Right renal cortex interstitium (tissue), 3 donors: ENCODE data around the gene CSF3R. TPM values are rescaled to one million over a fixed set of nuclear protein-coding genes. Genes with fewer than 3 reads are reported as not detected.

ENCODE experiments used
- DNase-seq, 3 donors: peaks; one replicate each; pipeline ENCODE4 v3.0.0-alpha.2; 2013; ENCODE audit warnings: low read depth in 3 of 3, low spot score in 2 of 3
- polyA plus RNA-seq, 3 donors: library from polyadenylated mRNA; unstranded; fragments of 120-200 nt; gene quantifications; one replicate each; pipeline ENCODE4 v1.2.1, GENCODE V29; 2013; ENCODE audit not compliant: insufficient read length in 3 of 3

The CSF3R gene
- polyA plus RNA-seq, 3 donors = 2.0 to 3.6 (median 3.3) TPM

DNA sequence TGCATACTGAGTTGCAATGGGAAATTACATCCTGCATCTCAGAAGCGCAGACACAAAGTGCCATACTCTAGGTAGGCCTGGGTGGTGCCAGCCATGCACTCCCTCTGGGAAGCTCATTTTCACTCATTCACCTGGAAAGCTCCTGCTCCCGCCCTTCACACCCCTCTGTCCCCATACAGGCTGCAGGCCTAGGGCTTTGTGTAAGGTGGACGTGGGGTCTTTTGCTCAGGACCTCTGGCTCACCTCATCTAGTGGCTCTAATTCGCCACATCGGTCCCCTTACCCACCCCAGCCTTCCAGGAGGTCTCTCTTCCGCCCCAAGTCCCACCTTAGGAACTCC, 19.3 kb downstream of the CSF3R start:
- no peak for DNase-seq

DNA sequence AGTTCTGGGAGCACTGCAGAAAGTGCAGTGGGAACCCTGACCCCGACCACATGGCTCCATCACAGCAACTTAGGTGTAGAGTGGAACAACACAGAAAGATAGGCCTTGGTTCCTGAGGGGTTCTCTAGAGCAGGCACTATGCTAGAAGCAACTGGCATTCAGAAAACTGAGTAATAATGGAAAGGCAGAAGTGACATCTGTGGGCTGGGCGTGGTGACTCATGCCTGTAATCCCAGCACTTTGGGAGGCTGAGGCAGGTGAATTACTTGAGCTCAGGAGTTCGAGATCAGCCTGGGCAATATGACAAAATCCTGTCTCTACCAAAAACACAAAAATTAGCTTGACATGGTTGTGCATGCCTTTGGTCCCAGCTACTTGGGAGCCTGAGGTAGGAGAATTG, 23.8 kb downstream of the CSF3R start:
- DNase-seq = no peak

DNA sequence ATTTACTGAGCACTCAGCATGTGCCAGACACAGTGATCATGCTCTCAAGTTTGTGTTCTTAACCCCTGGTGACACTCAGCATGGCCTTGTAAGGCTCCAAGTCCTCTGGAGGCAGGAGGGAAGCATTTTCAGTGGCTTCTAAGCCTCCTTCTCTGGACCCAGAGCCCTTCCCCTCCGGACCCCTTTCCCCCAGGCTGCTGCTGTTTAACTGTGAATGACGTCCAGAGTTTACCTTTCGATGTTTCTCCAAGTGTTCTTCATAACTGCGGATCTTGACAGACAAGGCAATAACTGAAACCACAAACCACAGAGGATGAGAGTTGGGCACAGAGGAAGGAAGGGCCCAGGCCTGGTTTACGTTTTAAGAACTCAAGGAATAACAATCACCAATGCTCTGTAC, 25.0 kb downstream of the CSF3R start:
- no peak for DNase-seq

DNA sequence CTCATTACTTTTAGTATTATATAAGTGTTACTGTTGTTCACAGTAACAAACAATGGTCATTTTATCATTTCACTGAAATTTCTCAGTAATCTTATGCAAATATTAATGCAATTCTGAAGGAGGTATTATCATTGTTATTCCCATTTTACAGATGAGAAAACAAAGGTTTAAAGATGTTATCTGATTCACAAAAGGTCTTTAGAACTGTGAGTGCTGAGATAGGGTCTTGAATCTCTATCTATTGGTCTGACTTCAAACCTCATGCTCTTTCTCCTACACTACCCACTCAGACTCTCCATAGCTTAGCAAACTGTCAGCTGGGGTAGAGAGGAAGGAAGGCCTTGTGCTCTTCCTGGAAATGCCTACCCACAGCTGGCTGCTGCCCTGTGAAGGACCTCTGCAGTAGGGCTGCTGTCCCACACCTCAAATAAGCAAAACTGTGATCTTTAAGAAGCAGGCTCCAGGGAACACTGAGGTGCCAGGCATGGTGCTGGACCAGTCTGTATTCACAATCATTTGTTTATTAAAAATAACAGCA, 26.3 kb downstream of the CSF3R start:
- no peak for DNase-seq

DNA sequence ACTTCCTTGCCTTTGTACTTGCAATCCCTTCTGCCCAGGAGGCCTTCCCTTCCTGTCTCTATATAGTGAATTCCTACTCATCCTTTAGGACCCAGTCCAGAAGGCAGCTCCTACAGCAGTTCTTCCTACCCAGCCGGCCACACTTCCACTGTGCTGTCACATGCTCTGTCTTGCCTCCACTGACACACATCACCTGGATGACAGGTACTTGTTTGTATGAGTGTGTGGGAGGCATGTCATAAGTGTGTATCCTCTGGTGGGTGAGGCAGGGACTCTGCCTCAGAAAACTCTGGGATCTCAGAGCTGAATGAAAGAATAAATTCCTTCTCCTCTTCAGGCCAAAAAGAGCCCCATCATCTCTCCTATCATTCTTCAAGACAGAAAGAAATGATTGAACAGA, 27.3 kb downstream of the CSF3R start:
- no peak for DNase-seq

DNA sequence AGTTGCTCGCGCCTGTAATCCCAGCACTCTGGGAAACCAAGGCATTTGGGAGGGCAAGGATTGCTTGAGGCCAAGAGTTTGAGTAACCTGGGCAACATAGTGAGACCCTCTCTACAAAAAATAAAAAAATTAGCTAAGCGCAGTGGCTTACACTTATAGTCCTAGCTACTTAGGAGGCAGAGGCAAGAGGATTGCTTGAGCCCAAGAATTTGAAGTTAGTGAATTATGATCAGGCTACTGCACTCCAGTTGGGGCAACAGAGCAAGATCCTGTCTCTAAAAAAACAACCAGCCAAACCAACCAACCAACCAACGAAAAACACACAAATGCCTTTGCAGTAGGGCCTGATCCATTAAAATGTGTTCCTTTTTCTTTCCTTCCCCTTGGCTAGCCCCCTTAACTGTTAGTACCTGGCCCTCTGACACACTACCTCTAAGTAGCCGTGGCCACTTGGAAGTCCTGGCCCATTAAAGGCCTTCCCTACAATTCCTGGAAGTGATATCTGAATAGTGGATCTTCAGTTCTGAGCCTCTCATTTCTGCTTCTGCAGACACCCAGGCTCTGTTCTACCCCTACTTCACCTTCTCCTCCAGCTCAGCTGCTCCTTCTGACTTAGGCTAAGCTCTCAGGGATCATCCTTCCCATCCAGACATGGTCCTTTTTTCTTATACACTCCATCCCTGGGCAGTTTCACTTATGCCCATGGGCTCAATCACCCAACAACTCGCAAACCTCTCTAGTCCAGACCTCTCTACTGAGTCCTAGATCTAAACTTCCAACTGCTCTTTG, 28.9 kb downstream of the CSF3R start:
- DNase-seq = no peak

DNA sequence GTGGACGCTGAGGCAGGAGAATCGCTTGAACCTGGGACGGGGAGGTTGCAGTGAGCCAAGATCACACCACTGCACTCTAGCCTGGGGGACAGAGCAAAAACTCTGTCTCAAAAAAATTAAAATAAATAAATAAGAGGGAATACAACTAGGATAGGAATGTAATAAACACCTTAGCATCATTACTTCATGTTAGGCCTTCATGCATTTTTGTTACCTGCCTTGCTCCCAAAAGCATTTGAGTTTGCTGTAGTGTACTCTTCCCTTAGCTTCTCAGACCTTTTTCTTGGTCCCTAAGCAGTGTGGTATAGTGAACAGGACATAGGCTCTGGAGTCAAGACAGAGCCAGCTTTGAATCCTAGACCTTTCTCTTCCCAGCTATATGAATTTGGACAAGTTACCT, 29.7 kb downstream of the CSF3R start:
- DNase-seq = no peak

DNA sequence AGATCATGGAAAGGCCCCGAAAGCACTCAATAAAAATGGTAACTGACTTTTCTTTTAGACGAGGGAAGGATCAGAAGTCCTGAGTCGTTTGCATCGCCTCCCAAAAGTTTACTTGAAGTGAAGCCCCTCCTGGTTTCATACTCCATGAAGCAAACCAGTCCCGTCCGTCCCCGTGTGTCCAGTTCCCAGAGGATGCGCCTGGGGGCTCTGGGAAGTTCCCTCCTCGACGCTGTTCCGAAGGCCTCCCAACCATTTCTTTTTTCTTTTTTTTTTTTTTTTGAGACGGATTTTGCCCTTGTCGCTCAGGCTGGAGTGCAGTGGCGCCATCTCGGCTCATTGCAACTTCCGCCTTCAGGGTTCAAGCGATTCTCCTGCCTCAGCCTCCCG, 31.8 kb downstream of the CSF3R start:
- no peak for DNase-seq

DNA sequence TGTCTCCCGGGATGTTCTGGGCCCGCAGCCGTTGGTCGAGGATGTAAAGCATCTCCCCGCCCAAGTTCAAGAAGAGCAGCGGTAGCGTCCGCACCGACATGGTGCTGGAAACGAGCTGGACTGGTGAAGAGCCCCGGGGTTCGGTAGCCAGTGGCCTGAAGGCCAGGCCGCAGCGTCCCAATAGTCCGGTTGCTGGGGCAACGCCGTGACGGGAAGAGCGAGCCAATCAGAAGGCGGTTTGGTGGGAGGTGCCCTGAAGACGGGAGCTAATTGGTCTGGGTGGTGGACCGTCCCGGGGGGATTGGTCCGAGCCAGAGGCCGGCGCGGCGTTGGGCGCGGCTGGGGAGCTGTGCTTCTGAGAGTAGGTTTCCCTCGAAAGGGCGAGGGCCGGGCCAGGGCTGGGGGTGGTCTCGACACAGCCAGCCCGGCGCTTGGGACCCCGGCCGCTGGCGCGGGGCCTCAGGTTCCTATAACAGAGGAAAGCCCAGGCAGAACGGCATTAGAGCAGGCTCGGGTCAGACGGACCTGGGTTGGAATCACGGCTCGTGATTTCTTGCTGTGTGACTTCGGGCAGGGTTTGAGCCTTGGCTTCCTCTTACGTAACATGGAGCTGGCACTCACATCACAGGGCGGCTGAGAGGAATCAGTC, 32.3 kb downstream of the CSF3R start, which contains the start of gene OSCP1:
Gene OSCP1, minus strand, starts transcription at position 182 of the 649 bp plus-strand sequence. Its CDS starts 82 bp downstream, at position 100.
- peak; percentile 90 to 95 (median 94) for DNase-seq

DNA sequence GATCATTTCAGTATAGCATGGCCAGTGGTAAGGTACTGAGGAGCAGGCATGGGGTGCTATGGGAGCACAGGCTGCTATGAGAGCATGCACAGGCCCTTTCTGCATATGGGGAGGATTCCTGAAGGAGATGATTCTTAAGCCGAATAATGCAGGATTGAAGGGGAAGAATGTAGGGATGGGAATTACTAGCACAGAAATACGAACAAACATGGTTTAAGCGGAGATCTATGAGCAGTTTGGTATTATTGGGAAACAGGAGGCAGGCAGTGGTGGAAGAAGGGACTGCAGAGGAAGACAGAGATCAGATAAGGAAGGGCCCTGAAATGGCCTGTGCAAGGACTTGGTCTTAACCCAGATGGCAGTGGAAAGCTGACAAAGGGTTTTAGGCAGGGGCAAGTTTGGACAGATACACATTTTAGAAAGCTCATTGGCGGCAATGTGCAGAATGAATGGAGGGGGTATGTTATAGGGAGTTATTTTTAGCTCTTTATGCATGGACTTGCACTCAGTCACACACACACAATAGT, 34.1 kb downstream of the CSF3R start:
- DNase-seq = no peak

DNA sequence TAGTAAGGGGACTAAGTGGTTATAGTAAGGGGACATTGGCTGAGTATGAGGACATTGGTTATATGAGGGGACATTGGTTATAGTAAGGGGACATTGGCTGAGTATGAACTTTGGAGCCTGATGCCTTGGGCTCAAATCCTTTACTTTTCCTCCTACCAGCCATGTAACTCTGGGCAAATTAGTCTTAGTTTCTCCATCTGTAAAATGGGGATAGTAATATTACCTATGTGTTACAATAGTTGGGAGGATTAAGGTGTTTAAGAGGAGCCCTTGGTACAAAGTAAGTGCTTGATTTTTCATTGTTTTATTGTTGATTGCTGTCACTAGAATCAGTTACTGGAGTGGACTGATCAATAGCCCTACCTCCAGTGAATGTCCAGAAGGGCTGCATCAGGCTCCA, 35.3 kb downstream of the CSF3R start:
- DNase-seq = no peak

DNA sequence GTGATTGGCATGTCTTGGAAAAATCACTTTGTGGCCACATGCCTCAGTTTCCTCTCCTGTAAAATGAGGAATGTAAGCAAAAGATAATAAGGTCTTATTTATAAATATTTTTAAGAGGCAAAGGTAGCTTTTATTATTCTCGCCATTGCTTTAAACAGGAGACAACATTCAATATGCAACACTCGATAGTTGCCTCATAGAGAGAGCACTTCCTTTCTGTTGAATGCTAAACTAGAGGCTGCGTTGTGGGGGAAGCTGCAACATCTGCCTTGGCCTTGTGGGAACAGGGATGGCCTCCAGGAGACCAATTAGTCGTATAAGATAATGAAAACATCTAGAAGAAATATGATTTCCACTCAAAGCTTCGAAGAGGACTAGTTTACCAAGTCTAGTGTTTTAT, 36.0 kb downstream of the CSF3R start:
- DNase-seq = no peak

DNA sequence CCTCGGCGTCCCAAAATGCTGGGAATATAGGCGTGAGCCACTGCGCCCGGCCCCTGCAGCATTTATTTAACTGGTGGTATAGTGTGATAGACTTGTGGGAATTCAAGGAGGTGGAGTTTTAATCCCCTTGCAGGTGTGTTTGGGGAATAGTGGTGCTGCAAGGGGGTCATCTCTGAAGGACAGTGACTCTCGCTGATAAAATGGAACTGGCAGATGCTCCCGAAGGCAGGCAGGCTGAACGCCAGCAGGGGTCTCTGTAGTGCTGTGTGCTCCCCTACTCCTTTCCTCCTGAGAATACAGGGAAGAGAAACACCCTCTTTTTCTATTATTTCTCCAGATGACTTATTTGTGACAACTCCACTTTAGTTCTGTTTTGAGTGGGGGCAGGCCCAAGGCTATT, 36.4 kb downstream of the CSF3R start:
- no peak for DNase-seq

DNA sequence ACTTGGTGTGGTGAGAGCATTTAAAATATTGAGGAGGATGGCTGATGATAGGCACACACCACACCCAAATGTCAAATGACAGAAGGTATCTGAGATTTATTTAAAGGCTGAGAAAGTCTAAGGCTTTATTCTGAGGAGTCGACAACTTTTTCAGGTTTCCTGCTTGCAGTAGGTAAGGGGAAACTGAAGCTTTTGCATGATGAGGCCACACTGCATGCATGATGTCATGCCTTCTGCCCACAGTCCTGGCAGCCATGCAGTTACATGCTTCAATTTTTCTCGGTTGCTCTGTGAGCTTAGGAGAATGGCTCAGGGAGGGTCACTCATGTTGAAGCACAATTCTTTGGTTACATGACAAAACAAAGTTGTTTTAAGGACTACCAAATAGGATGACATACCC, 39.4 kb downstream of the CSF3R start:
- DNase-seq = no peak

DNA sequence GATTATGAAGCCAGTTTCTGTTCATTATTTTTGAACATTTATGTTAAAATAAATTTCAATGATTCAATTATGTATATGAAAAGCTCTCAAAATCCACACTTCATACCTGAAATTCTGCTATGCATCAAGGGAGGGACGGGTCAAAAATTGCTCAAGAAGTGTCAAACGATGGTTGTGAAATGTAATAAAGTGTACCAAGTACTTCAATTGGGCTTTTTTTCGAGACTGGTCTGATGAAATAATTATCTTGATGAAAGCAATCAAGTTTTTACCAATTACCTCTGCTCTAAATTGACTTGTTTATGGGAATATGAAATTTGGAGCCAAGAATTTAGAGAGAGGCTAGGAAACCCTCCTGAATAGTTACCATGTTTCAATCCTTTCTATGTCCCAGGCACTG, 40.4 kb downstream of the CSF3R start:
- DNase-seq = no peak

DNA sequence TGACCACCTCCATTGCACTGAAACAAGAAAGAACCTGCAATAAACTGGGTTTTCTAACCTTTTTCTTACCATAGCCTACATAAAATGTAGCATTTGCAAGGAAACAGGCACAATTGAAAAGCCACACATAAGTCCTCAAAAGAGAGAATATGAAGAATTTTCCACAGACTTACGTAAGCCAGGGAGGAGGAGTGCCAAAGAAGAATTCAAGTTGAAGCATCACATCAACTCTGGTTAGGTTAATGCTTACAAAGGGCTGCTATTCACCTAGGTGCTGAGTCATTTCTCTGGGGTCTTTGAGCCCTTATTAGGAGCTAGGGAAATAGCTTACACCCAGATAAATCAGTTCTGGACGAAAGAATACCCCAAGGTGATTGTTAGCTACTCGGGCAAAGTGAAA, 42.1 kb downstream of the CSF3R start:
- DNase-seq = no peak

DNA sequence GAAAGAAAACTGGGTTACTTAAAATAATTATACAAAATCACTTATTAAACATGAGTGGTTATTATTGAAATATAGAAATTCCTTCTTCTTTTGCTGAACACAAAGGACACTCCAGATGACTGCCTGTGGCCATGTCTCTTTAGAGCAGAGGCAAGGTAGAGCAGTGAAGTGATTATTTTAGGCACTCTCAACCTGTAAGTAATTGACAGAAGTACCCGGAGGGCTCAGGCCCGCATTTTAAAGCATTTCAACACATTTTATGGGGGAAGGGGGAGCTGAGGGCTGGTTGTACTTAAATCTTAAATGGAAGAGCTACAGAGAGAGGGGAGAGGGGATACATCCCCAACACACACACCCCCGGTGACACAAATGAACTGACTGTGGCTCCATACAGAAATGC, 42.7 kb downstream of the CSF3R start:
- DNase-seq = no peak

DNA sequence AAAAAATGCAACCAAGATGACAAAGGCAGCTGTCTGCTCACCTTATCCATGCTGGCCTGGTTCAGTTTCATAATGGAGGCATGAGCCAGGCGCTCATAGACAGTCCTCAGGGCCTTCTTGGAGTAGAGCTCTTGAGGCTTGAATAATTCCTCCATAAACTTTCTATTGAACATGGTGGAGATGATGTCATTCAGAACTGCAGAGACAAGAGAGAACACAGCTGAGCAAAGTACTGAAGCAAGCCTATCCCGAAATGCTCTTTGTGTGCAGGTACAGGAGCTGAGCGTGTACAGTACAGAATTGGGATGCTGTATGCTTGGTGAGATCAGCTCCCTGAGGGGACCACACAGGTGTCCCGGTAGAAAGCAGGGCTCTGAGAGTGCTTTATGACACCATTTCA, 44.0 kb downstream of the CSF3R start:
- no peak for DNase-seq

DNA sequence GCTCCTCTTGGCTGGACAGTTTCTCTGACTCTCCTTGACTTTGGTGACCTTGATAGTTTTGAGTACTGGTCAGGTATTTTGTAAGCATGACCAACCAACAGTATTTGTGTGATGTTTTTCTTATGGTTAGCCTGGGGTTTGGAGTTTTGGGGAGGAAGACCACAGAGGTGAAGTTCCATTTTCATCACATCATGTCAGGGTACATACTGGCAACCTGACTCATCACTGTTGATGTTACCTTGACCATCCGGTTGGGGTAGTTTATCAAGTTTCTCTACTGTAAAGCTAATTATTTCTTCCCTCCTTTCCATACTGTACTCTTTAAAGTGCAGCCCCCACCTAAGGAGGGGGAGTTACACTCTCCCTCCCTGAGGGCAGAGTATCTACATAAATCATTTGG, 45.9 kb downstream of the CSF3R start:
- DNase-seq = no peak

DNA sequence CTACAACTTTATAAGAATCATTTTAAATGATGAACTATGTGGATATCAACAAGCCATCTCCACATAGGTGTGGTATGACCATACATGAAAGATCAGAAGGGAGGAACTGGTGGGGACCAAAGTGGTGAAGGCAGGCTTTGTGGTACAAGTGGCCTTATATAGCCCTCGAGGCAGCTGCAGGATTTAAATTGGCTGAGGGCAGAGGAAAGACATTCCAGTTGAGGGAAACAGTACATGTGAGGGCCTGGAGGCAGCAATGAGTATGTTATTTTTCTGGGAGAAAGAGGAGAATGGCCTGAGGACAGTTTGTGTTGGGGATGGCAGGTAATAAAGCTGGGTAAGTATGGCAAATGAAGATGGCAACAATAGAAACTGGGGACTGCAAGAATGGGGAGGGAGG, 49.6 kb downstream of the CSF3R start:
- no peak for DNase-seq

DNA sequence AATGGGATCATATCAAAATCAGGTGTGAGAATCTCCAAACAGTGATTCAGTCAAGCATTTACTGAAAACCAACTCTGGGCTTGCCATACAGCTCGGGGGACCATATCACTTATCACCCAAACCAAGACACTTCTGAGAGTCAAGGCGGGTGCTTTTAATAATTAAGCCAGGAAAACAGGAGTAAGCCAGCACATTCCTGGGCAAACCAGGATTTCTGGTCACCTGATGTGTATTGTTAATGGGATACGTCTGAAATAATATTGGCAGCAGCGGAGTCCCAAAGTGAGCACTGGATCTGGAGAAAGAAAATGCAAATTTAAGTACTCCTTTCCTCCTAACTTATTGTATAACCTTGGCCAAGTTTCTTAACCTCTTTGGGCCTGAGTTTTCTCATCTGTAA, 50.1 kb downstream of the CSF3R start:
- no peak for DNase-seq

DNA sequence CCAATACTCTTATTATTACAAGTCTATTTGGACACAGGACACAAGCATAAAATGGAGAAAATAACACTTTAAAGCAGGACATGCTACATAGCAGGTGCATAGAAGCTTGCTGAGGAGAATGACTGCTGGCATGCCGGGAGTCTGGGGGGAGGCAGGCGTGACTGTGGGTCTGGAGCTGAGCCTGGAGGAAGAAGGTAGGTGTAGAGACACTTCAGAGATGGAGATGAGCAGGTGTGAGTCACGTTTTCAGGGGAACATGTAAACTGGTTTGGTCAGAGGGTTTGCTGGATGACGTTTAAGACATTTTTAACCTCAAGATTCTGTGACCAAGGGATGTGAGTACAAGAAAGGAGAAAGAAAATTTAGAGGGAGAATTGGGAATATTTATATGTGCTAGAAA, 56.9 kb downstream of the CSF3R start:
- no peak for DNase-seq
